ENCODE measurements around the gene METTL15.
"Not testable (repeated sequence)": the region's sequence is repeated elsewhere in the genome, so short reads cannot be mapped to it uniquely, and the experiment has no call there.

Gene METTL15

GRCh38 chr11:28089378-28089777, 18.8 kb upstream of the METTL15 start:
- in situ Hi-C loops (cut with MboI; ENCODE audit: low pct_unique_long_range_greater_than_20kb, low sequenced_read_pairs, unreplicated experiment): no loop called here
- no peak for DNase-seq (ENCODE audit: low spot score)

GRCh38 chr11:28090052-28090749, 18.0 kb upstream of the METTL15 start:
- DNase-seq (ENCODE audit: low spot score): no peak
- TF ChIP-seq CTCF (IDR thresholded peaks at IDR 0.05; ENCODE audit: extremely low read depth, insufficient read depth, missing control alignments): no peak

More at GRCh38 chr11:28089378-28089777, 18.8 kb upstream of the METTL15 start:
- TF ChIP-seq CTCF (IDR thresholded peaks at IDR 0.05; ENCODE audit: extremely low read depth, insufficient read depth, missing control alignments): no peak

GRCh38 chr11:28092786-28093185, 15.4 kb upstream of the METTL15 start:
- DNase-seq (ENCODE audit: low spot score): no peak
- in situ Hi-C loops (cut with MboI; ENCODE audit: low pct_unique_long_range_greater_than_20kb, low sequenced_read_pairs, unreplicated experiment): no loop called here
- TF ChIP-seq CTCF (IDR thresholded peaks at IDR 0.05; ENCODE audit: extremely low read depth, insufficient read depth, missing control alignments): no peak

More at GRCh38 chr11:28090052-28090749, 18.0 kb upstream of the METTL15 start:
- in situ Hi-C loops (cut with MboI; ENCODE audit: low pct_unique_long_range_greater_than_20kb, low sequenced_read_pairs, unreplicated experiment): no loop called here

- no peak for DNase-seq (ENCODE audit: low spot score)
- in situ Hi-C loops (cut with MboI; ENCODE audit: low pct_unique_long_range_greater_than_20kb, low sequenced_read_pairs, unreplicated experiment): no loop called here
- TF ChIP-seq CTCF (IDR thresholded peaks at IDR 0.05; ENCODE audit: extremely low read depth, insufficient read depth, missing control alignments): no peak
These were observed 9.9 kb upstream of the METTL15 start for GRCh38 chr11:28098257-28098656.

GRCh38 chr11:28099715-28100114, 8.5 kb upstream of the METTL15 start:
- in situ Hi-C loops (cut with MboI; ENCODE audit: low pct_unique_long_range_greater_than_20kb, low sequenced_read_pairs, unreplicated experiment): no loop called here
- TF ChIP-seq CTCF (IDR thresholded peaks at IDR 0.05; ENCODE audit: extremely low read depth, insufficient read depth, missing control alignments): no peak
- DNase-seq (ENCODE audit: low spot score): no peak

- in situ Hi-C loops (cut with MboI; ENCODE audit: low pct_unique_long_range_greater_than_20kb, low sequenced_read_pairs, unreplicated experiment): no loop called here
- DNase-seq (ENCODE audit: low spot score): no peak
- TF ChIP-seq CTCF (IDR thresholded peaks at IDR 0.05; ENCODE audit: extremely low read depth, insufficient read depth, missing control alignments): no peak
These were observed 7.5 kb upstream of the METTL15 start for GRCh38 chr11:28100665-28101064.

- DNase-seq (ENCODE audit: low spot score); in situ Hi-C loops (cut with MboI; ENCODE audit: low pct_unique_long_range_greater_than_20kb, low sequenced_read_pairs, unreplicated experiment): not testable (repeated sequence)
These were observed 5.9 kb upstream of the METTL15 start for GRCh38 chr11:28102300-28102699.

Measured in GM13977 (cell line).